NCI-H2227 (cell line): Measurements from ENCODE around the gene C19orf25.
A peak's percentile ranks its signal among the peaks of the same experiment; 100 is the strongest.

Source experiments
- DNase-seq: peaks from one replicate; lab custom pipeline; 2025; ENCODE audit not compliant: unreplicated experiment; lab: John Stamatoyannopoulos, UW

Gene C19orf25

DNA sequence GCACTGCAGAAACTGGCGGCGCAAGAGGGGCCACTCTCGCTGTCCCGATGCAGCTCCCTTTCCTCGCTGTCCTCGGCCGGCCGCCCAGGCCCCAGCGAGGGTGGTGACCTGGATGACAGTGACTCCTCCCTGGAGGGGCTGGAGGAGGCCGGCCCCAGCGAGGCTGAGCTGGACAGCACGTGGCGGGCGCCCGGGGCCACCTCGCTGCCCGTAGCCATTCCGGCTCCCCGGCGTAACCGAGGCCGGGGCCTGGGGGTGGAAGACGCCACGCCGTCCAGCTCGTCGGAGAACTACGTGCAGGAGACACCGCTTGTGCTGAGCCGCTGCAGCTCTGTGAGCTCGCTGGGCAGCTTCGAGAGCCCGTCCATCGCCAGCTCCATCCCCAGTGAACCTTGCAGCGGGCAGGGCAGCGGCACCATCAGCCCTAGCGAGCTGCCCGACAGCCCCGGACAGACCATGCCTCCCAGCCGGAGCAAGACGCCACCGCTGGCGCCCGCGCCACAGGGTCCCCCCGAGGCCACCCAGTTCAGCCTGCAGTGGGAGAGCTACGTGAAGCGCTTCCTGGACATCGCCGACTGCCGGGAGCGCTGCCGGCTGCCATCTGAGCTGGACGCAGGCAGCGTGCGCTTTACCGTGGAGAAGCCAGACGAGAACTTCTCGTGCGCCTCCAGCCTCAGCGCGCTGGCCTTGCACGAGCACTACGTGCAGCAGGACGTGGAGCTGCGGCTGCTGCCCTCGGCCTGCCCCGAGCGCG is 12.4 kb downstream of the C19orf25 start:
- no peak for DNase-seq

- DNase-seq, result no peak
Measured at GRCh38 chr19:1466018-1466460, 13.0 kb downstream of the C19orf25 start.

GRCh38 chr19:1465191-1466016 is 13.6 kb downstream of the C19orf25 start:
- no peak for DNase-seq

- no peak for DNase-seq
Measured at GRCh38 chr19:1461862-1462261, 17.2 kb downstream of the C19orf25 start.

- no peak for DNase-seq
Measured at GRCh38 chr19:1460033-1460995, 18.7 kb downstream of the C19orf25 start.

DNA sequence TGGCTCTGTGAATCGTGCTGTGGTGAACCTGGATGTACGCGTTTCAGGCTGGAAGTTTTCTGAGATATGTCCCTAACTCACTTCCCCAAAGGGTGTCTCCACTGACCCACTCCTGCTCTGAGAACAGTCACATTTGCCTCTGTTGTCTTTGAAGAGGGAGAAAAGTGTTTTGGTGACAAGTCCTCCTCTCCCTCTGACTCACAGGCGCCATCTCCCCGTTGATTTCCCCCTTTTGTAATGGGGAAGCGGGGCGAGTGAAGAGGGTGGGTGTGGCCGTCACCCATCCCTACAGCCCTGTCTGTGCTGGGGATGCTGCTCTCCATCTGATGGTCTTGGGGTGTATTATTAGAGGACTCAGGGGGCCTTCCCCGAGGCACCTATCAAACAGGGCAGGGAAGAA is 19.5 kb downstream of the C19orf25 start:
- no peak for DNase-seq

GRCh38 chr19:1457892-1458291 is 21.1 kb downstream of the C19orf25 start:
- DNase-seq, result no peak

DNA sequence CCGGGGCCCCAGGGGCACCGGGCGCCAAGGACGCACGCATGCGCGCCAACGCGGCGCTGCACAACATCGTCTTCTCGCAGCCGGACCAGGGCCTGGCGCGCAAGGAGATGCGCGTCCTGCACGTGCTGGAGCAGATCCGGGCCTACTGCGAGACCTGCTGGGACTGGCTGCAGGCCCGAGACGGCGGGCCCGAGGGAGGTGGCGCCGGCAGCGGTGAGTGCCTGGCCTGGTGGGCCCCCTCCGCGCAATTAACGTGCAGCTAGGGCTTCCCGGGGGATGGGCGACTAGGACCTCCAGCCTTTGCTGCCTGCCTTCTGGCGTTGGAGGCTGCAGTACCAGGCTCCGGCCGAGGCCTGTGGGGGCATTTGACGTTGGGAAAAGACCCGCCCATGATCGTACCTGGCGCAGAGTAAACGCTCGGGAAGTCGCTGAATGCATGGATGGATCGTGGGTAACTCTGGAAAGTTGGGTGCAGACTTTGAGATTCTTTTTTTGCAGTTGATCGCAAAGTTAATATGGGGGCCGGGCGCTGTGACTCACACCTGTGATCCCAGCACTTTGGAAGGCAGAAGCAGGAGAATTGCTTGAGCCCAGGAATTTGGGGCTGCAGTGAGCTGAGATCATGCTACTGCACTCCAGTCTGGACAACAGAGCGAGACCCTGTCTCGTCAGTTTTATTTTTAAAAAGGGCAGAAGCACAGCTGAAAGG is 21.8 kb downstream of the C19orf25 start:
- DNase-seq, result no peak

DNA sequence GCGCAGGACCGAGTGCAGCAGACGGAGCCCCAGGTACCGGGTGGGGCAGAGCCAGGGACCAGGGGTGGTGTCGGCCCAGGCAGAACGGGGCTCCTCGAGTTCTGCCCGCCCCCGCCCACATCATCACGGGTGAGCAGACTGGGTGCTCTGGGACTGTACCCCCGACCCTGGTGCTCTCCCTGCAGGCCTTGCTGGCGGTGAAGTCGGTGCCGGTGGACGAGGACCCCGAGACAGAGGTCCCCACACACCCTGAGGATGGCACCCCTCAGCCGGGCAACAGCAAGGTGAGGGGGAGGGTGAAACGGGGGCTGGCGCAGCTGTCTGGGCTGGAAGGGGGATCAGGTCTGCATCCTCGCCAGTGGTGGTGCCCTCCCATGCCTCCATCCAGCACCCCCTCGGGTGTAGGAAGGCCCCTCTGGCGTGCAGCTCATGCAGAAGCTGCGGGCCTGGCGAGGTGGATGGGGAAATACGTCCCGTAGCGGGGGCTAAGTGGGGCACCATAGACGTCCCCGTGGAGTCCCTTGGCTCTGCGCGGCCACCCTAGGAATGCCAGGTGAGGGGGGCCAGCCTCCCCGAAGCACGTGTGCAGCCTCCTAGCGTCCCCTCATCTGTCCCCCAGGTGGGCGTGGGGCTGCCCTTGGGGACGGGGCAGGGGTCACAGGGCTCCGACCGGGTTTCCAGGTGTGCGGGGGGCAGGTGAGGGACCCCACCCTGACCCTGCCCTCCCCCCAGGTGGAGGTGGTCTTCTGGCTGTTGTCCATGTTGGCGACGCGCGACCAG is 22.7 kb downstream of the C19orf25 start:
- no peak for DNase-seq

- DNase-seq, result peak; percentile 49
Measured at GRCh38 chr19:1455336-1456120, 23.5 kb downstream of the C19orf25 start.

- no peak for DNase-seq
Measured at GRCh38 chr19:1455002-1455335, 24.0 kb downstream of the C19orf25 start.

- DNase-seq, result no peak
Measured at GRCh38 chr19:1453525-1454364, 25.3 kb downstream of the C19orf25 start.

DNA sequence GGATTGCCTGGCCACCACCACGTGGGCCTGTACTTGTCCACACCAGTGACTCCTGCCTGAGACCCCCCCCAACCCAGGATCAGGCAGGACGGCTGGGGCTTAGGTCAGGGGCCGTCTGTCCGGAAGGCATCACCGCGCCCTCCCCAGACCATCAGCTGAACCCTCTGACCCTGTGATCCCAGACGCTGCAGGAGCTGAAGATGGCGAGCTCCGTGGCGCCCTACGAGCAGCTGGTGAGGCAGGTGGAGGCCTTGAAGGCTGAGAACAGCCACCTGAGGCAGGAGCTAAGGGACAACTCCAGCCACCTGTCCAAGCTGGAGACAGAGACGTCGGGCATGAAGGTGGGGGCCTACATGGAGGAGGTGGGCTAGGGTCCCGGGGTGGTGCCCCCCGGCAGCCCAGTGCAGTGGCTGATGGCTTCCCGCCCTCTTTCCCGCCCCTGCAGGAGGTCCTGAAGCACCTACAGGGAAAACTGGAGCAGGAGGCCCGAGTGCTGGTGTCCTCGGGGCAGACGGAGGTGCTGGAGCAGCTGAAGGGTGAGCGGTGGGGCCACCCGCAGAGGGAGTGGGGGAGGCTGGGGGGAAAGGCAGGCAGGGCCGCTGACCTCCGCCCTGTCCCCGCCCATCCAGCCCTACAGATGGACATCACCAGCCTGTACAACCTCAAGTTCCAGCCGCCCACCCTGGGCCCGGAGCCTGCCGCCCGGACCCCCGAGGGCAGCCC is 26.1 kb downstream of the C19orf25 start:
- no peak for DNase-seq

GRCh38 chr19:1451916-1452801 is 26.9 kb downstream of the C19orf25 start:
- peak; percentile 66 for DNase-seq

DNA sequence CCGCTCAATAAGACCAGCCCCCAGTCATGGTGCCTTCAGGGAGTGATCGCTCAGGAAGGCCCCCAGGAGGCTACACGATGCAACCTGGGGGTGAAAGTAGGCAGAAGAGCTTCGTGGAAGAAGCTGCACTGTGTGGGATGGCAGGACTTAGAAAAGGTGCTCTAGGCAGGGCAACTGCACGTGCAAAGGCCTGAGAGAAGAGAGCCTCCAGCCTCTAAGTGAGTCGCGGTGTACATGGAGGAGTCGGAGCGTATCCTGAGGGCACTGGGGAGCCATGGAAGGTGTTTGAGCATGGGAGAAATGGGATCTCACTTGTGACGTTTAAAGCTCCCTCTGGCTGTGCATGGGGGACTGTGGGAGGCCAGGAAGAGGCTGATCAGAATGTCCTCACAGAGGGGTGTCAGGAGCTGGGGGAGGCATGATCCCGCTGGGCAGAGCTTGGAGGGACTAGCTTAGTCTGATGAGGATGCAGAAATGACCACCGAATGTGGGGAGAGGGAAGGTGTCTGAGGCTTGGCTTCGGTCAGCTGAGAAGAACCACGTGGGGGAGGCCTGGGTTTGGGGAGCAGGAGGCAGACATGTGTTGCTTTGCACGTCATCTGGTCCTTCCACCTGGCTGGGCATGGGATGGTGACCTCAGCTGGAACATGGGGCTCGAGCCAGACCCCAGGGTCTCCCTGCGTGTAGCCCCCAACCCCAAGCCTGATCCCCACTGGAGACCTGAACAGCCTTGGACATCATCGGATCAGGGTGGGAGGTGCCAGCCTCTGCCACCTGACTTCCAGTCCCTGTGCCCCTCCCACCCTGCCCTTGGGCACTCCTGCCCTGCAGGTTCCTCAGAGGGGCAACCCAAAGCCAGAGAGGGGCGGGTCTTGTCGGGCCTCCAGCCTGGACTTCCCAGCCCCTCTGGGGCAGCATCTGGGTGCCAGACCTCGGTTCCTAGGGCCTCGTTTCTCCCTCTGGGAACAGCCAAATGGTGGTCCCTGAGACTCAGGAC is 28.0 kb downstream of the C19orf25 start:
- DNase-seq, result peak; percentile 36
